KOPT-K1 (cell line): Measurements from ENCODE around the gene SRRM2.

Experiments
- H3K27ac ChIP-seq: fragments of 200-600 bp; sonication (generic); 2 replicates; pipeline ENCODE4 v1.5.1; 2016; ENCODE audit warnings: antibody characterized with exemption, mild to moderate bottlenecking, low read depth, low read length; ENCODE audit not compliant: poor library complexity, severe bottlenecking
- H3K36me3 ChIP-seq: fragments of 200-600 bp; sonication (generic); 2 replicates; pipeline ENCODE4 v1.5.1; 2017; ENCODE audit warnings: antibody characterized with exemption, mild to moderate bottlenecking, low read length, moderate library complexity; ENCODE audit not compliant: insufficient read depth
- H3K9me3 ChIP-seq: fragments of 200-600 bp; sonication (generic); 2 replicates; pipeline ENCODE4 v1.5.1; 2017; ENCODE audit warnings: antibody characterized with exemption, low read length, mild to moderate bottlenecking; ENCODE audit not compliant: insufficient read depth, poor library complexity, severe bottlenecking

SRRM2 gene

GRCh38 chr16:2799859-2800226, 47.4 kb downstream of the SRRM2 start:
- H3K27ac ChIP-seq, result no peak overlapping the region
- peaks cover 14% of the 10 kb centered on the region for H3K9me3 ChIP-seq
- no peaks in the 10 kb centered on the region for H3K36me3 ChIP-seq

GRCh38 chr16:2803545-2804195, 51.2 kb downstream of the SRRM2 start:
- H3K36me3 ChIP-seq, result no peaks in the 10 kb centered on the region
- no peak overlapping the region for H3K27ac ChIP-seq

GRCh38 chr16:2804728-2805127, 52.3 kb downstream of the SRRM2 start:
- Histone ChIP-seq H3K36me3 (no peaks in the 10 kb centered on the region), H3K9me3 (peaks cover 17% of the 10 kb centered on the region), H3K27ac (no peak overlapping the region)

More at GRCh38 chr16:2803545-2804195, 51.2 kb downstream of the SRRM2 start:
- H3K9me3 ChIP-seq, result peaks cover 17% of the 10 kb centered on the region

- no peaks in the 10 kb centered on the region for H3K36me3 ChIP-seq
- H3K9me3 ChIP-seq, result peaks cover 17% of the 10 kb centered on the region
- H3K27ac ChIP-seq, result no peak overlapping the region
These were observed 53.8 kb downstream of the SRRM2 start for GRCh38 chr16:2806286-2806685.

- Histone ChIP-seq H3K9me3 (peaks cover 17% of the 10 kb centered on the region), H3K36me3 (no peaks in the 10 kb centered on the region), H3K27ac (no peak overlapping the region)
These were observed 55.7 kb downstream of the SRRM2 start for GRCh38 chr16:2808181-2808580.

GRCh38 chr16:2809149-2809760, 56.8 kb downstream of the SRRM2 start:
- Histone ChIP-seq H3K36me3 (no peaks in the 10 kb centered on the region), H3K27ac (no peak overlapping the region), H3K9me3 (peaks cover 9% of the 10 kb centered on the region)

GRCh38 chr16:2810651-2811050, 58.2 kb downstream of the SRRM2 start:
- H3K9me3 ChIP-seq, result no peaks in the 10 kb centered on the region
- no peaks in the 10 kb centered on the region for H3K36me3 ChIP-seq

GRCh38 chr16:2811703-2812471, 59.4 kb downstream of the SRRM2 start:
- Histone ChIP-seq H3K36me3 (no peaks in the 10 kb centered on the region), H3K9me3 (no peaks in the 10 kb centered on the region), H3K27ac (no peak overlapping the region)

More at GRCh38 chr16:2810651-2811050, 58.2 kb downstream of the SRRM2 start:
- H3K27ac ChIP-seq, result no peak overlapping the region

GRCh38 chr16:2813771-2814221, 61.4 kb downstream of the SRRM2 start:
- H3K27ac ChIP-seq, result no peak overlapping the region
- no peaks in the 10 kb centered on the region for H3K36me3 ChIP-seq
- H3K9me3 ChIP-seq, result no peaks in the 10 kb centered on the region

- H3K9me3 ChIP-seq, result no peaks in the 10 kb centered on the region
- H3K36me3 ChIP-seq, result no peaks in the 10 kb centered on the region
- no peak overlapping the region for H3K27ac ChIP-seq
These were observed 62.3 kb downstream of the SRRM2 start for GRCh38 chr16:2814551-2815298.

GRCh38 chr16:2815299-2815771, 62.9 kb downstream of the SRRM2 start:
- H3K27ac ChIP-seq, result no peak overlapping the region
- H3K36me3 ChIP-seq, result no peaks in the 10 kb centered on the region
- no peaks in the 10 kb centered on the region for H3K9me3 ChIP-seq

- H3K9me3 ChIP-seq, result no peaks in the 10 kb centered on the region
- H3K36me3 ChIP-seq, result peaks cover 3% of the 10 kb centered on the region; the same call in 1 of the 2 replicates
- peak within 1 kb of the TSS; percentile 70 for H3K27ac ChIP-seq
These were observed 64.4 kb downstream of the SRRM2 start, which contains the start of gene PRSS21 for GRCh38 chr16:2816751-2817339. Gene PRSS21, plus strand, starts transcription at chr16:2817237. Its CDS starts 32 bp downstream, at chr16:2817269.

GRCh38 chr16:2817340-2818271, 65.2 kb downstream of the SRRM2 start:
- Histone ChIP-seq H3K36me3 (peaks cover 3% of the 10 kb centered on the region; the same call in 1 of the 2 replicates), H3K9me3 (no peaks in the 10 kb centered on the region), H3K27ac (peak overlapping the region; percentile 70)
